HUES6 (cell line): ENCODE results near the gene SPON1.
"Not testable (repeated sequence)": the region's sequence is repeated elsewhere in the genome, so short reads cannot be mapped to it uniquely, and the experiment has no call there.

Experiments used
- H3K27ac ChIP-seq: 2 replicates; pipeline ENCODE4 v1.7.0; 2013; ENCODE audit warnings: low read depth, mild to moderate bottlenecking, low read length, inconsistent platforms
- H3K27me3 ChIP-seq: 2 replicates; pipeline ENCODE4 v1.6.1; 2013; ENCODE audit warnings: low read length; ENCODE audit not compliant: control insufficient read depth, insufficient read depth
- H3K36me3 ChIP-seq: 2 replicates; pipeline ENCODE4 v1.6.1; 2013; ENCODE audit warnings: low read length; ENCODE audit not compliant: control insufficient read depth, insufficient read depth
- H3K4me1 ChIP-seq: 2 replicates; pipeline ENCODE4 v1.6.1; 2013; ENCODE audit warnings: low read length; ENCODE audit not compliant: control insufficient read depth, insufficient read depth
- H3K4me3 ChIP-seq: 2 replicates; pipeline ENCODE4 v1.5.1; 2013; ENCODE audit warnings: low read depth, low read length
- H3K9ac ChIP-seq: one replicate; pipeline ENCODE4 v1.6.1; 2013; ENCODE audit warnings: mild to moderate bottlenecking, low read length
- H3K9me3 ChIP-seq: 2 replicates; pipeline ENCODE4 v1.6.1; 2013; ENCODE audit warnings: low read depth, low read length; ENCODE audit not compliant: control insufficient read depth, insufficient read depth

The SPON1 gene

DNA sequence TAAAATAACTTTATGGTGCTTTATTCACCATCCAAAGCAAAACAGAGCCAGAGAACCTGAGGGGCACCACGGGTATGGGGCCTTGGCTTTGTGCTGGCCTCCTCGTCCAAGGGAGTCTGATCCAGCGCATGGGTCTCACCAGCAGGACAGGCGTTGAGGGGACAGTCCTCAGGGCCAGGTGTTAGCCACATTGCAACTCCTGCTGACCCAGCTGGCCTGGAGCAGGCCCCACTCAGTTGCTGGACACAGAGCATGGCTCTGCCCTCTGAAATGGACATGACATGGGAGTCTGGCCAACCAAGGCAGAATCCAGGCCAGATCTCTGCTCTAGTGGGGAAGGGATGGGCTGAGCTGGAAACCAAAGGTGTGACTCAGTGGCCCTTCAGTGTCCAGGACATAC, 280.2 kb downstream of the SPON1 start:
- no peak overlapping the region for H3K27ac ChIP-seq

DNA sequence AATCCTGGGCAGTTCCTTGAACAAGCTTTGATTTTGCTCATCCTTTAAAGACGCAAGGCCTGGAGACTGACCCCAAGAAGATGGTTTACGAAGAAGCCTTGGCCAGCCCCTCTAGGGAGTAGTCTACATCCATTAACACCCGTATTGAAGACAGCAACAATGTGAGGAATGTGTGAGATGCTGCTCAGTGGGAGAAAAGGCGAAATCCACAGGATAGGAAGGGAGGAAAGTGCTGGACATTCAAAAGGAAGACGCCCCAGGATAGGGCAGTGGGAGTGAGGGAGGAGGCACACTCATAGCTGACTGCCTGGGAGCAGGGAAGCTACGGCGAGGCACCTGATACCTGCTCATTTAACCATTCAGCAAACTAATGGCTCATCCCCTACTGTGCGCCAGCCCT, 282.4 kb downstream of the SPON1 start:
- Histone ChIP-seq H3K27ac (no peak overlapping the region), H3K9ac (no peak overlapping the region), H3K9me3 (no peaks in the 10 kb centered on the region), H3K27me3 (no peaks in the 10 kb centered on the region), H3K4me3 (no peak overlapping the region), H3K4me1 (peaks cover 29% of the 10 kb centered on the region), H3K36me3 (no peaks in the 10 kb centered on the region)

More for the DNA sequence above, 280.2 kb downstream of the SPON1 start:
- Histone ChIP-seq H3K27me3 (no peaks in the 10 kb centered on the region), H3K9ac (no peak overlapping the region), H3K36me3 (no peaks in the 10 kb centered on the region), H3K9me3 (no peaks in the 10 kb centered on the region), H3K4me1 (peaks cover 14% of the 10 kb centered on the region), H3K4me3 (no peak overlapping the region)

DNA sequence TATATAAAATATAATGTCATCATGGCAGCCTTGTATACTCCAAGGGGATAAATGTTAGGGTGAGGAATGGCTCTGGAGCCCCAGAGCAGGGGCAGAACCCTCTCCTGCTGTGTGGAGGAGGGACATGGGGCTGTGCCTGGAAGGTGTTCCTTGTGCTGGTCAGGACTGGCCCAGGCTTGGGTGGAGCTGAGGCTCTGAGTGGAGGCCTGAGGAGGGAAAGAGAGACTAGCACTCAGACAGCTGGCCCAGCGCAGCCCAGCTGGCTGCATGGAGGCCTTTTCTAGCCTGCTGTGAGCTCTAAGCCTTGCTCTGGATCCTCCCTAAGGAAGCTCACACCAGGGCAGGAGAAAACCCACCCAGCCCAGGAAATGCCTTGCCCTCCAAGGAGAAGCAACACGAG, 282.9 kb downstream of the SPON1 start:
- Histone ChIP-seq H3K4me3 (no peak overlapping the region), H3K9ac (no peak overlapping the region), H3K27me3 (no peaks in the 10 kb centered on the region), H3K27ac (no peak overlapping the region), H3K36me3 (no peaks in the 10 kb centered on the region), H3K9me3 (no peaks in the 10 kb centered on the region), H3K4me1 (peaks cover 29% of the 10 kb centered on the region)

DNA sequence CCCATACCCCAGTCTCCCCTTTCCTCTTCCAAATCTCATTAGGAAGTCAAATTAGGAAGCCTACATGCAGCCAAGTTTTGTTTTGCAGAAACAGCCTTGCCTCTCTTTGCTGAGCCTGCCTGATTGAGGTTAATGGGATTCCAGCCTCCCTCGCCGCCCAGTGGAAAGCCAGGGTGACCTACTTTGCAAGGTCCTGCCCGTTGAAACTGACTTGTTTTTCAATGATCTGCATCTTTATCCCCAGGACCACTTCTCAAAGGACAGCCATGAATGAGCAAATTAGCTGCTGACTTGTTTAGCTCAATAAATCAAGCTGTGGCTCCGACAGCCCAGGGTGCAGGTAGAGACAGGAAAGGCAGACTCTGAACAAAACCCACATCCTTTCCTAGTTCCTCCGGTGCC, 286.1 kb downstream of the SPON1 start:
- H3K9ac ChIP-seq: no peak overlapping the region
- H3K4me1 ChIP-seq: peaks cover 29% of the 10 kb centered on the region
- no peaks in the 10 kb centered on the region for H3K27me3 ChIP-seq
- no peak overlapping the region for H3K27ac ChIP-seq
- no peak overlapping the region for H3K4me3 ChIP-seq
- H3K36me3 ChIP-seq: no peaks in the 10 kb centered on the region
- no peaks in the 10 kb centered on the region for H3K9me3 ChIP-seq

DNA sequence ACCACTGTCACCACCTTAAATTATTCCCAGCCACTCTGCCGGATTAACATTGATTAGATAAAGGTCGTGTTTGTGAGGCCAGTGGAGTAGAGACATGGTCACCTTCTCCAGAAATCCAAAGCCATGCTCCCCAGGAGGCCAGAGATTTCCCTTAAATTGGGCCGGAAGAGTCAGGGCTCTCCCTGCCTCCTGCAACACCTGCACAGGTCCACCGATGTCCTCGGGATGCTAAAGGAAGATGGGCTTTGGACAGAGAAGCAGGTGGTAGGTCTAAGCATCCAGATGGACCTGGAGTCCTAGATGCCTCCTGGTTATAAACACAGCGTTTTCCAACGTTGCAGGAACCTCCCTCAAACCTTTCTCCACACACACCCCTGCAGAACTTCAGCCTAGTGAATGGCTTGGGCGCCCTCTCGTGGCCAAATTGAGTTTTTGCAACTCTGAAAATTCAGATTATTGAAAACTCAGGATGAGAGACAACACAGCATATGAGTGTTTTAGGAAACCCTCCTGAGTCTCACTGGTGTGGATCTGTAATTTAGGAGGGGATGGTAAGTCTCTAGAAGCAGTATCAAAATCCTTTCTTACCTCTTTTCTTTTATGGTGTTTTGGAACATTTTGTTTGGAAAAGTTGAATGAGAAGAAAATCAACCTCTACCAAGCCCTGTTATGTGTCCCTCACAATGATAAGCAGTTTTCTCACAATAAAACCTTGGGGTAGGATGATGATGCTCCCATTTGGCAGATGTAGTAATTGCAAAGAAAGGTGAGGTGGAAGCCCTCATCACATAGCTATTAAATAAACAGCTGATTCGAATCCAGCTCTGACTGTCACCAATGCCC, 286.8 kb downstream of the SPON1 start:
- Histone ChIP-seq H3K9me3 (no peaks in the 10 kb centered on the region), H3K9ac (no peak overlapping the region), H3K4me1 (peaks cover 29% of the 10 kb centered on the region), H3K36me3 (no peaks in the 10 kb centered on the region), H3K27me3 (no peaks in the 10 kb centered on the region), H3K27ac (no peak overlapping the region), H3K4me3 (no peak overlapping the region)

GRCh38 chr11:14251754-14252153, 289.2 kb downstream of the SPON1 start:
- H3K4me1 ChIP-seq: peaks cover 16% of the 10 kb centered on the region
- no peaks in the 10 kb centered on the region for H3K27me3 ChIP-seq
- no peak overlapping the region for H3K9ac ChIP-seq
- H3K27ac ChIP-seq: no peak overlapping the region
- no peak overlapping the region for H3K4me3 ChIP-seq
- H3K9me3 ChIP-seq: no peaks in the 10 kb centered on the region
- no peaks in the 10 kb centered on the region for H3K36me3 ChIP-seq

DNA sequence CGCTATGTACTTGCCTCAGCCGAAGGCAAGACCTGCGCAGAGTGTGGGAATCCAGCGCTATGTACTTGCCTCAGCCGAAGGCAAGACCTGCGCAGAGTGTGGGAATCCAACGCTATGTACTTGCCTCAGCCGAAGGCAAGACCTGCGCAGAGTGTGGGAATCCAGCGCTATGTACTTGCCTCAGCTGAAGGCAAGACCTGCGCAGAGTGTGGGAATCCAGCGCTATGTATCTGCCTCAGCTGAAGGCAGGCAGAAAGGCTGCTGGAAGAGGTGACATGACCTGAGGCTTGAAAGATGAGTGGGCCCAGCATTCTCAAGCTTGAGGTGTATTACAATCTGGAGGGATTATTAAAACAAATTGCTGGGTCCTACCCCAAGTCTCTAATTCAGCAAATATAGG, 290.0 kb downstream of the SPON1 start:
- H3K9me3 ChIP-seq, H3K4me3 ChIP-seq, H3K9ac ChIP-seq, H3K27me3 ChIP-seq, H3K27ac ChIP-seq, H3K36me3 ChIP-seq: not testable (repeated sequence)
- H3K4me1 ChIP-seq: peaks cover 16% of the 10 kb centered on the region

GRCh38 chr11:14253421-14253820, 290.9 kb downstream of the SPON1 start:
- Histone ChIP-seq H3K4me3 (no peak overlapping the region), H3K27ac (no peak overlapping the region), H3K36me3 (no peaks in the 10 kb centered on the region), H3K9me3 (no peaks in the 10 kb centered on the region), H3K27me3 (no peaks in the 10 kb centered on the region), H3K9ac (no peak overlapping the region), H3K4me1 (peaks cover 8% of the 10 kb centered on the region)

GRCh38 chr11:14253840-14254239, 291.3 kb downstream of the SPON1 start:
- Histone ChIP-seq H3K4me3 (no peak overlapping the region), H3K27ac (no peak overlapping the region), H3K9ac (no peak overlapping the region), H3K4me1 (peaks cover 4% of the 10 kb centered on the region), H3K27me3 (no peaks in the 10 kb centered on the region), H3K36me3 (no peaks in the 10 kb centered on the region), H3K9me3 (no peaks in the 10 kb centered on the region)

- no peaks in the 10 kb centered on the region; the same call in 1 of the 2 replicates for H3K4me1 ChIP-seq
- H3K9ac ChIP-seq: no peak overlapping the region
- H3K4me3 ChIP-seq: no peak overlapping the region
- no peaks in the 10 kb centered on the region for H3K36me3 ChIP-seq
- no peak overlapping the region for H3K27ac ChIP-seq
- H3K9me3 ChIP-seq: no peaks in the 10 kb centered on the region
- H3K27me3 ChIP-seq: no peaks in the 10 kb centered on the region
Observed at GRCh38 chr11:14254533-14255237, 292.2 kb downstream of the SPON1 start.

DNA sequence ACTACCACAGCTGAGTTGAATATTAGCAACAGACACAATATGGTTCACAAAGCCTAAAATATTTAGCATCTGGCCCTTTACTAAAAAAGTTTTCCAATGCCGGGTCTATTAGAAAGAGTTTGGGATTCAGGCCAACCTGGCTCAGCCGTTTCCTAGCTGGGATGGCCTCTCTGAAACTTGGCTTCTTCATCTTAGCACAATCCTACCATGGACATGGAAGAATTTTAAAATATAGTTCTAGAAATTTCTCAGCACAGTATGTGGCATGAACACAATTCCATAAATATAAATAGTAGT, 292.7 kb downstream of the SPON1 start:
- no peaks in the 10 kb centered on the region for H3K27me3 ChIP-seq
- H3K4me1 ChIP-seq: no peaks in the 10 kb centered on the region; the same call in 1 of the 2 replicates
- H3K27ac ChIP-seq: no peak overlapping the region
- H3K36me3 ChIP-seq: no peaks in the 10 kb centered on the region
- H3K9me3 ChIP-seq: no peaks in the 10 kb centered on the region
- H3K4me3 ChIP-seq: no peak overlapping the region
- H3K9ac ChIP-seq: no peak overlapping the region
